Tibial artery (tissue), 4 donors: ENCODE data around the gene STK11IP.
A peak's percentile ranks its signal among the peaks of the same experiment; 100 is the strongest.

Experiments
- DNase-seq, 2 donors: peaks; one replicate each; pipeline ENCODE4 v3.0.0-alpha.2; 2019
- H3K27ac ChIP-seq, 2 donors: fragments of 200-600 bp; sonication (generic) in 1 of 2; 1 replicate in 1 of 2; 2 replicates in 1 of 2; pipeline ENCODE4 v1.5.1; 2018 to 2019; ENCODE audit warnings: mild to moderate bottlenecking in 1 of 2
- H3K27me3 ChIP-seq, 2 donors: fragments of 200-600 bp; sonication (generic) in 1 of 2; one replicate each; pipeline versions ENCODE4 v1.5.1 to v1.6.0; 2016 to 2019
- H3K36me3 ChIP-seq, 3 donors: fragments of 200-600 bp; sonication (generic) in 2 of 3; one replicate each; pipeline ENCODE4 v1.5.1; 2016 to 2019; ENCODE audit warnings: mild to moderate bottlenecking in 2 of 3
- H3K4me1 ChIP-seq, 4 donors: fragments of 200-600 bp; sonication (generic) in 2 of 4; 1 replicate in 3 of 4; 2 replicates in 1 of 4; pipeline ENCODE4 v1.5.1; 2016 to 2019
- H3K4me3 ChIP-seq, 2 donors: fragments of 200-600 bp; sonication (generic) in 1 of 2; 1 replicate in 1 of 2; 2 replicates in 1 of 2; pipeline ENCODE4 v1.5.1; 2018 to 2019; ENCODE audit warnings: mild to moderate bottlenecking in 2 of 2
- H3K9me3 ChIP-seq, 3 donors: fragments of 200-600 bp; sonication (generic) in 1 of 3; one replicate each; pipeline ENCODE4 v1.5.1; 2016 to 2019
- intact Hi-C: fragments of 100-400 bp; cut with DNase I; formaldehyde crosslinking; loops from one replicate; pipeline ENCODE4 v1.15.0; 2023; ENCODE audit warnings: low total_unique reads
- TF ChIP-seq, protein P1 (sequence below), 2 experiments: fragments of 200-600 bp in 1 of 2; fragments of 450-650 bp in 1 of 2; IDR thresholded peaks; one replicate each; pipeline ENCODE4 v1.5.1; 2017 to 2019; ENCODE audit warnings: antibody characterized with exemption in 2 of 2, mild to moderate bottlenecking in 1 of 2, moderate library complexity in 1 of 2

STK11IP gene

GRCh38 chr2:219631406-219631891 lies 33.8 kb downstream of the STK11IP start:
- Histone ChIP-seq H3K4me3 (no peak overlapping the region), H3K9me3 (no peaks in the 10 kb centered on the region), H3K27ac (no peak overlapping the region), H3K27me3 (peaks cover 0 to 17% of the 10 kb centered on the region in 2 donors), H3K36me3 (peaks cover 0 to 12% (median 0%) of the 10 kb centered on the region in 3 donors), H3K4me1 (peaks cover 0 to 11% (median 10%) of the 10 kb centered on the region in 4 donors)
- DNase-seq = peak; percentile 7 to 57
- intact Hi-C loops = no loop called here
- TF ChIP-seq, protein P1, sequence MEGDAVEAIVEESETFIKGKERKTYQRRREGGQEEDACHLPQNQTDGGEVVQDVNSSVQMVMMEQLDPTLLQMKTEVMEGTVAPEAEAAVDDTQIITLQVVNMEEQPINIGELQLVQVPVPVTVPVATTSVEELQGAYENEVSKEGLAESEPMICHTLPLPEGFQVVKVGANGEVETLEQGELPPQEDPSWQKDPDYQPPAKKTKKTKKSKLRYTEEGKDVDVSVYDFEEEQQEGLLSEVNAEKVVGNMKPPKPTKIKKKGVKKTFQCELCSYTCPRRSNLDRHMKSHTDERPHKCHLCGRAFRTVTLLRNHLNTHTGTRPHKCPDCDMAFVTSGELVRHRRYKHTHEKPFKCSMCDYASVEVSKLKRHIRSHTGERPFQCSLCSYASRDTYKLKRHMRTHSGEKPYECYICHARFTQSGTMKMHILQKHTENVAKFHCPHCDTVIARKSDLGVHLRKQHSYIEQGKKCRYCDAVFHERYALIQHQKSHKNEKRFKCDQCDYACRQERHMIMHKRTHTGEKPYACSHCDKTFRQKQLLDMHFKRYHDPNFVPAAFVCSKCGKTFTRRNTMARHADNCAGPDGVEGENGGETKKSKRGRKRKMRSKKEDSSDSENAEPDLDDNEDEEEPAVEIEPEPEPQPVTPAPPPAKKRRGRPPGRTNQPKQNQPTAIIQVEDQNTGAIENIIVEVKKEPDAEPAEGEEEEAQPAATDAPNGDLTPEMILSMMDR (IDR thresholded peaks at IDR 0.05) = no peak

DNA sequence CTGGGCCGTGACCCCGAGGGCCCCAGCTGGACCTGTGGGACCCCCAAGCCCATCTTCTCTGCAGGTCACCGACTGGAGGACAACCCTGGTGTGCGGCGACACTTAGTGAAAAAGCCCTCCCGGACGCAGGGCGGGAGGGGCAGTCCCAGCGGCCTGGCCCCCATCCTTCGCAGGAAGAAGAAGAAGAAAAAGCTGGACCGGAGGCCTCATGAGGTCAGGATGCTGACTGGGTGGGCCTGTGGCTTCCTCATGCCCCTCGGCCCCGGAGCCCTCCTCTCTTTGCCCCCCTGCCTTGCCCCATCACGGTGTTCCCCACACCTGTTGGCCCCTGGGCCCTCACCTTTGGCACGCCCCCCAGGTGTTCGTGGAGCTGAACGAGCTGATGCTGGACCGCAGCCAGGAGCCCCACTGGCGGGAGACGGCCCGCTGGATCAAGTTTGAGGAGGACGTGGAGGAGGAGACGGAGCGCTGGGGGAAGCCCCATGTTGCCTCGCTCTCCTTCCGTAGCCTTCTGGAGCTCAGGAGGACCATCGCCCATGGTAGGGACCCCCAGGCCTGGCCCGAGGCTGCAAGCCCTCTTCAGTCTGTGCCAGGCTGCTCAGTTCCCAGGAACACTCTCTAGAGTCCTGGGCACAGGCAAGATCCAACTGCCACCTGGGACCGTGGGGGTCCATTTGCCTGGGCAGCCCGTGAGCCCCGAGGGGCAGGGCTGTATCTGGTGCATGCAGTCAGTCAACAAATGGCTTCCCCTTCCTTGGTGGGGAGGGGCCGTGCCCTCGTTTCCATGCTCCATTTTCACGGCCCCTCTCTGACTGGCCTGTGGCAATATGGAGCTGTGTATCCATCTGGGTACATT lies 34.5 kb downstream of the STK11IP start:
- TF ChIP-seq, protein P1 (IDR thresholded peaks at IDR 0.05) = no peak

DNA sequence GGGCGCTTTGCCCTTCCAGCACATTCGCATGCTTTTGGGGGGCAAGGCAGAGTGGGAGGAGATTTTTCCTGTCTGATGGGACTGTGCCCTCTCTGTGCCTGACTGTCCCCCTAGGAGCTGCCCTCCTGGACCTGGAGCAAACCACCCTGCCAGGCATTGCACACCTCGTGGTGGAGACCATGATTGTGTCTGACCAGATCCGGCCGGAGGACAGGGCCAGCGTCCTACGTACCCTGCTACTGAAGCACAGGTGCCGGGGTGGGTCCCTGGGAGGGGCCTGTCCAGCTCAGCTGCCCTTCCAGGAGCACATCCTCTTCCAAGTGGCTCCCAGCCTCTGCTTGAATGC lies 35.1 kb downstream of the STK11IP start:
- Histone ChIP-seq H3K4me3 (no peak overlapping the region), H3K27ac (no peak overlapping the region), H3K27me3 (peaks cover 0 to 14% of the 10 kb centered on the region in 2 donors), H3K9me3 (no peaks in the 10 kb centered on the region), H3K4me1 (peaks cover 0 to 8% (median 4%) of the 10 kb centered on the region in 4 donors), H3K36me3 (peaks cover 0 to 12% (median 0%) of the 10 kb centered on the region in 3 donors)
- TF ChIP-seq, protein P1 (IDR thresholded peaks at IDR 0.05) = no peak
- intact Hi-C loops = no loop called here
- peak in 1 of 2 donors; percentile 13 for DNase-seq

More for the DNA sequence above, 34.5 kb downstream of the STK11IP start:
- Histone ChIP-seq H3K9me3 (no peaks in the 10 kb centered on the region), H3K36me3 (peaks cover 0 to 12% (median 0%) of the 10 kb centered on the region in 3 donors), H3K27me3 (peaks cover 0 to 15% of the 10 kb centered on the region in 2 donors), H3K4me3 (no peak overlapping the region), H3K4me1 (peaks cover 0 to 10% (median 7%) of the 10 kb centered on the region in 4 donors), H3K27ac (no peak overlapping the region)
- DNase-seq = peak; percentile 17 to 63
- intact Hi-C loops = no loop called here

- no peaks in the 10 kb centered on the region for H3K9me3 ChIP-seq
- intact Hi-C loops = no loop called here
- H3K27ac ChIP-seq = no peak overlapping the region
- no peak overlapping the region for H3K4me3 ChIP-seq
- H3K36me3 ChIP-seq = peaks cover 0 to 12% (median 0%) of the 10 kb centered on the region in 3 donors
- peaks cover 0 to under 1% (median 0%) of the 10 kb centered on the region in 4 donors for H3K4me1 ChIP-seq
- TF ChIP-seq, protein P1 (IDR thresholded peaks at IDR 0.05) = no peak
- DNase-seq = peak; percentile 15 to 60
- peaks cover 0 to 8% of the 10 kb centered on the region in 2 donors for H3K27me3 ChIP-seq
Observed at GRCh38 chr2:219633276-219634065, 35.8 kb downstream of the STK11IP start.

DNA sequence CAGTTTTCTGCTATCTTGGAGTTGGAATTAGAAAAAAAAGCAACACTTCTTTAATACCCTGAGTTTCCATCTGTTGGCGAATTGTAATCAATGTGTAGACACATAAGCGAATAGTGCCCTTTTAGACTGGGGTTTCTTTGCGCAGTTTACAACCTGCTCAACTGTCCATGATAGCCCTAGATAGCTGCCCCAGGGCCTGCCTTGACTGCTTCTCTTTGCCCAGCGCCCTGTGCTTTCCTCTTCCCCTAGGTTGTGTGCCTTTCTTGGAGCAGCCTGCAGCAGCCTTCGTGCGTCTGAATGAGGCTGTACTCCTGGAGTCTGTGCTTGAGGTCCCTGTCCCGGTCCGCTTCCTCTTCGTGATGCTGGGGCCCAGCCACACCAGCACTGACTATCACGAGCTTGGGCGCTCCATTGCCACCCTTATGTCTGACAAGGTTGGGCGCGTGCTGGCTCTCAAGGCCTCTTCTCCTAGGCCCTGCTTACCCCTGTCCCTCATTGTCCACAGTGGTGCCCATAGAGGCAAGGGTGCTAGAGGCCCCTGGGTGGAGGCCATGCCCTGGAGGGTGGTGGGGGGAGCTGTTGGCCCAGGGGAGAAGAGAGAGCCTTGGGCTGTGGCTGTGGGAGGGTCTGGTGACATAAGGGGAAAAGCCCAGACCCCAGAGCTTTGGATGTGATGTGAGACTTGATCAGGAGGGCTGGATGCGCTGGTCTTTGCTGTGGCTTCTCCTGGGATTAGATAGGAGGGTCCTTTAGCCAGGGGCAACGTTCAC lies 36.7 kb downstream of the STK11IP start:
- H3K9me3 ChIP-seq = no peaks in the 10 kb centered on the region
- DNase-seq = peak; percentile 17 to 43
- intact Hi-C loops = no loop called here
- no peak overlapping the region for H3K4me3 ChIP-seq
- H3K36me3 ChIP-seq = peaks cover 0 to 12% (median 0%) of the 10 kb centered on the region in 3 donors
- H3K27me3 ChIP-seq = no peaks in the 10 kb centered on the region
- no peaks in the 10 kb centered on the region for H3K4me1 ChIP-seq
- TF ChIP-seq, protein P1 (IDR thresholded peaks at IDR 0.05) = no peak
- H3K27ac ChIP-seq = no peak overlapping the region
